Muscle of arm (tissue), 12 donors: ENCODE results near the gene ZDHHC11. TPM values are rescaled to one million over a fixed set of nuclear protein-coding genes. Genes with fewer than 3 reads are reported as not detected.
"Not testable (repeated sequence)": the region's sequence is repeated elsewhere in the genome, so short reads cannot be mapped to it uniquely, and the experiment has no call there.

ENCODE experiments used
- DNase-seq: peaks from one replicate; pipeline ENCODE4 v3.0.0-alpha.2; 2013
- polyA plus RNA-seq, 12 donors: library from polyadenylated mRNA; unstranded; fragments of 120-200 nt; gene quantifications; one replicate each; pipeline ENCODE4 v1.2.1, GENCODE V29; 2013; ENCODE audit not compliant: insufficient read length in 12 of 12

ZDHHC11 gene
- polyA plus RNA-seq, 12 donors: 4.7 to 25.3 (median 9.1) TPM; not detected in 1

DNA sequence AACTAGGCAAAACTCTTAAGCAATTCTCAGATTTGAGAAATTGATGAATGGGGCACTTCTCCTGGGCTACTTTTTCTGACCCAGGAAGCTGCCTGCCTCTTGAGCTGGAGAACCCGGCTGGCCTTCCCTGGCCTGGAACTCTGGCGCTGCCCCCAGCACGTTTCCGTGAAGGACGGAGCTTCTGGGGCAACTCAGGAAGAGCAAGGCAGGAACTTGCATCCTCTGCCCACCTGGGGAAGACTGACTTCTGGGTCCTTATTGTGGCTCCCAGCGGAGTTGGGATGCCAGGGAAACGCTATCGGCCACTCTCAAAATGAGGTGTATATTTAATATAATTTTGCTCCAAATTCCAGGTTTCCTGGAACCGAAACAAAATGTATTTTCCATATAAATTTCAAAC, 39.4 kb downstream of the ZDHHC11 start:
- not testable (repeated sequence) for DNase-seq

- DNase-seq: not testable (repeated sequence)
Observed at GRCh38 chr5:807719-808514, 42.9 kb downstream of the ZDHHC11 start.

GRCh38 chr5:801472-801871, 49.3 kb downstream of the ZDHHC11 start:
- no peak for DNase-seq

- DNase-seq: not testable (repeated sequence)
Observed at GRCh38 chr5:801055-801454, 49.7 kb downstream of the ZDHHC11 start.

DNA sequence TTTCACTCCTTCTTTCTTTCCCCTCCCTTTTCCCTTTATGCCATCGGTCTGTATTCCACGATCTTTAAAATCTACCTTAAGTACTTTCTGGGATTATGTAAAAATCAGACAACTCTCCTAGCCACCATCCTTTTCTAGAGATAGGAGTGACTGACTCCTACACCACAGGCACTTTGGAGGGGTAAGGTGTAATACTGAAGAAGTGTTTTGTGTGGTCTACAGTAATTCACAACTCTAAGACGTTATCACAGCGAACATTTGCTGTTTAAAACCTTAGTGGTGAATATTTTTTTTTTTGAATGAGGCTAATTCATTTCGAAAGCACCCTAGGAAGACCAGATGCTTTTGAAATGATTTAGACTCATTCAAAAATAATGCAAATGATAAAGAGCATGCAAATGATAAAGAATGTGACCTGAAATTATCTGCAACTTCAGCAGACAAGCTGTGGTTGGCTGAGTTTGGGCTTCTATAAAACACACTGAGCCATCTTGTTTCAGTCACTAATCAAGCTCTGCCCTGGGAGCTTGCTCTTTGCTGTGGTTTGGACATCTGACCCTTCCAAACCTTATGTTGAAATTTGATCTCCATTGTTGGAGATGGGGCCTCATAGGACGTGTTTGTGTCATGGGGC, 52.2 kb downstream of the ZDHHC11 start:
- DNase-seq: not testable (repeated sequence)

- DNase-seq: not testable (repeated sequence)
Observed at GRCh38 chr5:797986-798385, 52.8 kb downstream of the ZDHHC11 start.

GRCh38 chr5:795873-796272, 54.9 kb downstream of the ZDHHC11 start:
- DNase-seq: not testable (repeated sequence)

DNA sequence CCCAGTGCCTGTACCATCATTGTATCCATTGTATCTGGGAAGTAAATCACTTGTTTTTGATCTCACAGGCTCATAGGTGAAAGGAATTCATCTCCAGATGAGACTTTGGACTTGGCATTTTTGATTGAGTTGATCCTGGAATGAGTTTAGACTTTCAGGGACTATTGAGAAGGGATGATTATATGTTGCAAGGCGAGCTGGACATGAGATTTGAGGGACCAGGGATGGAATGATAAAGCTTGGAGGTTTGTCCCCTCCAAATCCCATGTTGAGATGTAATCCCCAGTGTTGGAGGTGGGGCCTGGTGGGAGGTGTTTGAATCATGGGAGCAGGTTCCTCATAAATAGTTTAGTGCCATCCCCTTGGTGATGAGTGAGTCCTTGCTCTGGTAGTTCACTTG, 55.8 kb downstream of the ZDHHC11 start:
- not testable (repeated sequence) for DNase-seq

DNA sequence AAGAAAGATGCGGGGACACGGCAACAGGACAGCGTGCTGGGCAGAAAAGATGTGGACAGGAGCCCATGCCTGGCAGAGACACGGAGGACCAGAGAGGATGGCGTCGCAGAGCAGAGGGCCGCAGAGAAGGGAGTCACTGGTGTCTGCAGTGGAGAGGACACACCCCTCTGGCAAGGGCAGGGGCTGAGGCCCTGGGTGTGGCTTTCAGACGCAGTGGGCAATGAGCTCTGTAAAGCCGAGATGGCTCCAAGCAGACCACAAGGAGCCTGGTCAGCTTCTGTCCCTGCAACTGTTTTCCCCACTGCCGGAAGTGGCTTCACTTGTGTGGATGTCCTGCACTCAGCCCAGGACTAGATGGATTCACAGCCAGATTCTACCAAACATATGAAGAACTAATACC, 62.1 kb downstream of the ZDHHC11 start:
- not testable (repeated sequence) for DNase-seq

- not testable (repeated sequence) for DNase-seq
Observed at GRCh38 chr5:787857-788233, 62.9 kb downstream of the ZDHHC11 start.

- not testable (repeated sequence) for DNase-seq
Observed at GRCh38 chr5:787224-787856, 63.4 kb downstream of the ZDHHC11 start.

- not testable (repeated sequence) for DNase-seq
Observed at GRCh38 chr5:785181-785705, 65.5 kb downstream of the ZDHHC11 start.

GRCh38 chr5:784428-785177, 66.2 kb downstream of the ZDHHC11 start, which contains the start of gene ZDHHC11B:
Gene ZDHHC11B, minus strand, starts transcription at chr5:784729. Its CDS starts 17,810 bp downstream, at chr5:766919.
- peak; percentile 49 for DNase-seq

DNA sequence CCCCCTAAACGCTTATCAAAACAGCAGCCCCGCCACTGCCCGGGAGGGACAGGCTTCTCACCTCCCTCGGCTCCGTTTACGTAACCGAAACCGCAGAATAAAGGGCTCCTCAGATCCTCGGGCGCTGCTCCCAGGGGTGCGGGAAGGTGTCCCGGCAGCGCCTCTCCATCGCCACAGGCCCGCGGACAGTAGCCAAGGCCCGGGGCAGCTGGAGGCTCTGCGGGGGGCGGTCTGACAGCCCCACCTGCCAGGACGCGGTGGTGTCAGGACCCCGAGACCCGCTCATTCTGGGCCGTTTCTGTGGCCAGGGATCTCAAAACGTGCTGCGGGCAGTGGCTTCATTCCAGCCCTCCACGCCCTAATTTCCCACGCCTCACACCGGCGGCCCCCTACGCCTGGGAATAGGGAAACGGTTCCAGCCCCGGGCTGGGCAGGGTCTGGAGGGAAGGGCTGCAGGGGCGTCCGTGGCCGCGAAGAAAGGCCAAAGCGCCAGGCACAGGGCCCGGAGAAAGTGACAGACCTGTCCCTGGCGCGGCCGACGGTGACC, 66.8 kb downstream of the ZDHHC11 start:
- DNase-seq: not testable (repeated sequence)

GRCh38 chr5:783049-783802, 67.6 kb downstream of the ZDHHC11 start:
- not testable (repeated sequence) for DNase-seq

- not testable (repeated sequence) for DNase-seq
Observed at GRCh38 chr5:782356-782755, 68.4 kb downstream of the ZDHHC11 start.

DNA sequence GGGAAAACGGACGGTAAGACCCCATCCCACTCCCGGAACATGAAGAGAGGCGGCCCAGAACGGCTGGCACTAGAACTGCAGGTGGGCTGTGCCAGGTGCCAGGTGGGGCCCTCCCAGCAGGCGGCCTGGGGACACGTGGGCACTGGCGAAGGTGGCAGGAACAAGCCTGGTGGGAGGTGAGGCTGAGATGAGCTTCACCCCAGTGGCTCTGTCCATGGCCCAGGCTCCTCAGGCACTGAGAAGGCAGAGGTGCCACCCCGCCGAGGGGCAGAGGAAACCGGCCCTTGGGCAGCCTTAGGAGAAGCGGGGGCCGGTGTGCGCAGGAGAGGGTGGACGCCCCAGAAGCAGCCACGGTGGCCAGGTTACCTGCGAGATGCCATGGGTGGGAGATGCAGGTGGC, 70.2 kb downstream of the ZDHHC11 start:
- DNase-seq: not testable (repeated sequence)

DNA sequence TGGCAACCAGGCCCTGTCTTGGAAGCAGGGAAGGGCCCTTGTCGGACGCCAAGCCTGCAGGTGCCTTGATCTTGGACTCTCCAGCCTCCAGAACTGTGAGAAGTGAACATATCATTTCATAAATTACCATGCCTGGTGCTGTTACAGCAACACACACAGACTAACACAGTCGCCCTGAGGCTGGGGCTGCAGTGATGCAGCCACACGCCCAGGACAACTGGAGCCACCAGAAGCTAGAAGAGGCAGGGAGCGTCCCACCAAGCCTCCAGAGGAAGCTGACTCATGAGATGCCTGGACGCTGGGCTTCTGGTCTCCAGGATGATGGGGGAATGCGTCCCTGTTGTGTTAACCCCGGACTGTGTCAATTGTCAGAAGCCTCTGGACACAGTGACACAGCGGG, 71.8 kb downstream of the ZDHHC11 start:
- DNase-seq: not testable (repeated sequence)

DNA sequence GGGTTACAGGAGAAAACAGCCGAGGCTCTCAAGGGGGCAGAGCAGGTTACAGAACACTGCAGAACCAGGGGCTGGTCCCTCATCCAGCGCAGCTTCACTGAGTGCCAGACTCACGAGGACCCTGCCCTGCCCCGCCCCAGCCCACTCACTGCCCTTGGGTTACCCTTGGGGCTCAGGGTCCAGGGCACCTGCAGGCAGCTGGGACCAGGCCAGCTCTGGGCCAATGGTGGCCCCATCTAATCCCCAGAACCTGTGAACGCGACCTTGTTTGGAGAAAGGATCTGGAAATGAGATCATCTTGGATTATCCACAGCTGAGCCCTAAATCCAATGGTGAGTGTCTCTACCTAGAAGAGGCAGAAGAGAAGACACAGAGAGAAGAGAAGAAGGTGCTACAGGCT, 72.4 kb downstream of the ZDHHC11 start:
- DNase-seq: not testable (repeated sequence)

GRCh38 chr5:777756-778161, 73.0 kb downstream of the ZDHHC11 start:
- DNase-seq: no peak
